Upper lobe of left lung (tissue), 6 donors: ENCODE results near the gene ZSWIM6. TPM values are rescaled to one million over a fixed set of nuclear protein-coding genes. Genes with fewer than 3 reads are reported as not detected.

Experiments used
- ATAC-seq, 2 donors: fragments of 200-7000 bp; cut with Tn5 transposase; one replicate each; pipeline ENCODE4 v1.9.1; 2022; ENCODE audit warnings: mild to moderate bottlenecking in 2 of 2, moderate library complexity in 2 of 2; ENCODE audit not compliant: low FRiP score in 2 of 2
- DNase-seq, 2 donors: peaks; one replicate each; pipeline ENCODE4 v3.0.0-alpha.2; 2019 to 2020
- H3K27ac ChIP-seq, 4 donors: fragments of 200-600 bp; sonication (generic); one replicate each; pipeline ENCODE4 v1.5.1; 2016 to 2019
- H3K27me3 ChIP-seq, 4 donors: fragments of 200-600 bp; sonication (generic); one replicate each; pipeline ENCODE4 v1.5.1; 2017 to 2019
- H3K36me3 ChIP-seq, 4 donors: fragments of 200-600 bp; sonication (generic); one replicate each; pipeline ENCODE4 v1.5.1; 2016 to 2019
- H3K4me1 ChIP-seq, 4 donors: fragments of 200-600 bp; sonication (generic); one replicate each; pipeline ENCODE4 v1.5.1; 2018 to 2019
- H3K4me3 ChIP-seq, 4 donors: fragments of 200-600 bp; sonication (generic); one replicate each; pipeline ENCODE4 v1.5.1; 2017 to 2019; ENCODE audit warnings: mild to moderate bottlenecking in 2 of 4, moderate library complexity in 1 of 4
- H3K9me3 ChIP-seq, 4 donors: fragments of 200-600 bp; sonication (generic); one replicate each; pipeline ENCODE4 v1.5.1; 2018 to 2019
- EP300 ChIP-seq, 4 donors: sonication (generic); formaldehyde crosslinking; IDR thresholded peaks; one replicate each; pipeline ENCODE4 v1.5.1; 2017; ENCODE audit warnings: antibody characterized with exemption in 4 of 4, control low read depth in 2 of 4
- POLR2A ChIP-seq, 4 donors: fragments of 450-650 bp; IDR thresholded peaks; one replicate each; pipeline ENCODE4 v1.5.1; 2016 to 2017; ENCODE audit warnings: antibody characterized with exemption in 4 of 4, mild to moderate bottlenecking in 2 of 4
- POLR2AphosphoS5 ChIP-seq, 2 donors: sonication (generic); formaldehyde crosslinking; IDR thresholded peaks; one replicate each; pipeline ENCODE4 v1.5.1; 2017; ENCODE audit warnings: antibody characterized with exemption in 2 of 2
- WGBS, 2 donors: methylation state at CpG; one replicate each; pipeline ENCODE4 v1.1.5; 2017 to 2018; 5-methylcytosine and 5-hydroxymethylcytosine counted together
- total RNA-seq, 6 donors: library from RNA; depleted of rRNA in 4 of 6; stranded (reverse); fragments of >200 nt in 4 of 6; gene quantifications; one replicate each; pipeline versions ENCODE4 v1.1.0 to v1.2.1, GENCODE V29; 2016 to 2021
- TF ChIP-seq, protein P1 (sequence below), 6 experiments: fragments of 450-650 bp in 4 of 6; fragments of 200-600 bp in 2 of 6; sonication (generic) in 2 of 6; IDR thresholded peaks; one replicate each; pipeline ENCODE4 v1.5.1; 2016 to 2019; ENCODE audit warnings: antibody characterized with exemption in 6 of 6
- donor health status: DM: no; HTN: no; CAD: no; lungs with moderate emphysema.
- donor health status: DM: no; HTN: yes; CAD: no; lungs with severe emphysema.

Gene ZSWIM6
- total RNA-seq, 6 donors from 2014 or later: 10.5 to 22.3 (median 15.7) TPM

DNA sequence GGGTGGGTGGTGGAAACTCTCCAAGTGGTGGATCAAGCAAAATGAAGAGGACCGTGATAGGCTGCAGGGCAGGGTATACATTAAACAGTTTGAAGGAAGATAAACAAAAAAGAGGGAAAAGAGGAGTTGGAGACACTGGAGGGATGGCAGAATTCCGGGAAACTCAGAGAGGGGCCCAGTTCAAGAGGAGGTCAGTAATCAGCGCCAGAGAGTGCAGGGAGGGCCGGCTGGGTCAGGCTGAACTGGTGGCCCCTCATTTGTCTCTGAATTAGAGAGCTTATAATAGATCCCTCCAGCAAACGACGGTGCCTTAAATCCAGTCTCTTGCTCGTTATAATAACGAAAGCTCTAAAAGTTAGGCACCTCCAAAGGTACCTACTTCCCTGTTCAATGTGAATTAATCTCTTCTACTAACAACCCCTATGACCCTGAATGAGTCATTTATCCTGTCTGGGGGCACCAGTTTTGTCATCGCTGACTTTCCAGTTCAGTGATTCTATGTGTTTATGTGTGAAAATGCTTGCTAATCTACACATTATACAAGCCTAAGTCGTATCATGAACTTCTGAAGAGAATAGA is 2.4 kb upstream of the ZSWIM6 start:
- no peak for ATAC-seq
- H3K9me3 ChIP-seq: no peaks in the 10 kb centered on the region
- H3K4me3 ChIP-seq: peak overlapping the region in 2 of 4 donors; percentile 77 to 84
- peaks cover 20 to 32% (median 29%) of the 10 kb centered on the region in 4 donors for H3K4me1 ChIP-seq
- no peaks in the 10 kb centered on the region for H3K27me3 ChIP-seq
- no peaks in the 10 kb centered on the region for H3K36me3 ChIP-seq
- WGBS, 2 donors: 55 to 71% methylated on average over 10 of the region's 10 CpGs
- no peak for DNase-seq
- peak overlapping the region; percentile 93 to 97 (median 94) for H3K27ac ChIP-seq
- TF ChIP-seq, protein P1, sequence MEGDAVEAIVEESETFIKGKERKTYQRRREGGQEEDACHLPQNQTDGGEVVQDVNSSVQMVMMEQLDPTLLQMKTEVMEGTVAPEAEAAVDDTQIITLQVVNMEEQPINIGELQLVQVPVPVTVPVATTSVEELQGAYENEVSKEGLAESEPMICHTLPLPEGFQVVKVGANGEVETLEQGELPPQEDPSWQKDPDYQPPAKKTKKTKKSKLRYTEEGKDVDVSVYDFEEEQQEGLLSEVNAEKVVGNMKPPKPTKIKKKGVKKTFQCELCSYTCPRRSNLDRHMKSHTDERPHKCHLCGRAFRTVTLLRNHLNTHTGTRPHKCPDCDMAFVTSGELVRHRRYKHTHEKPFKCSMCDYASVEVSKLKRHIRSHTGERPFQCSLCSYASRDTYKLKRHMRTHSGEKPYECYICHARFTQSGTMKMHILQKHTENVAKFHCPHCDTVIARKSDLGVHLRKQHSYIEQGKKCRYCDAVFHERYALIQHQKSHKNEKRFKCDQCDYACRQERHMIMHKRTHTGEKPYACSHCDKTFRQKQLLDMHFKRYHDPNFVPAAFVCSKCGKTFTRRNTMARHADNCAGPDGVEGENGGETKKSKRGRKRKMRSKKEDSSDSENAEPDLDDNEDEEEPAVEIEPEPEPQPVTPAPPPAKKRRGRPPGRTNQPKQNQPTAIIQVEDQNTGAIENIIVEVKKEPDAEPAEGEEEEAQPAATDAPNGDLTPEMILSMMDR (IDR thresholded peaks at IDR 0.05): no peak
- TF ChIP-seq POLR2A (IDR thresholded peaks at IDR 0.05) (no peak), EP300 (IDR thresholded peaks at IDR 0.05) (no peak), POLR2AphosphoS5 (IDR thresholded peaks at IDR 0.05) (no peak)

DNA sequence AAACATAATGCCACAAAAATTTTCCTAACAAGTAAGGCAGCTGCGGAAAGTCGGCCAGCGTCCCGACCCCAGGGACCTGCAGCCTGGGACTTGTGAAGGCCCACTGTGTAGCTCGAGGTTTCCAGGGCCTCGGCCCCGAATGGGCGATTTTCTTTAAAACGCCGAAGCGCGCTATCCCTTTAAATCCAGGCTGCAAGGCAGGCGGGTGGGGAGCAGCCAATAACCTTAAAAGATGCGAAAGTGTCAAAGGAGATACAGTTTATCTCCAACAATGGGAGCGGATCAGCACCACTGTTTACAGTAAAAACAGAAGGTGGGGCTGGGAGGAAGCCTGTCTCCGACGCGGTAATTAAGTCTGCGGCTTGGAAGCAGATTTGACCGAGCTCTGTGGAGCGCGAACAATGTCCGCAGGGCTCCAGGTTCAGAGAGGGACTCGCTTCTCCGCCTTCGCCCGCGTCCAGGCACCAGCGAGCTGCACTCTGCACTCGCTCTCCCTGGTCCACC is 1.7 kb upstream of the ZSWIM6 start:
- peak in 1 of 2 donors; percentile 79 for DNase-seq

GRCh38 chr5:61330845-61331406 is 1.1 kb upstream of the ZSWIM6 start:
- H3K4me1 ChIP-seq: peaks cover 29 to 45% (median 38%) of the 10 kb centered on the region in 4 donors
- H3K27ac ChIP-seq: peak overlapping the region; percentile 93 to 97 (median 94)
- H3K36me3 ChIP-seq: no peaks in the 10 kb centered on the region
- peak; percentile 63 to 74 for ATAC-seq
- WGBS, 2 donors: 1% methylated on average over 30 of the region's 80 CpGs; no CpG with 5 or more reads in 1 of the 2 donors
- no peaks in the 10 kb centered on the region for H3K27me3 ChIP-seq
- no peak for TF ChIP-seq EP300 (IDR thresholded peaks at IDR 0.05)
- TF ChIP-seq POLR2A (IDR thresholded peaks at IDR 0.05): peak in 2 of 4 donors; percentile 53
- no peak for TF ChIP-seq POLR2AphosphoS5 (IDR thresholded peaks at IDR 0.05)
- TF ChIP-seq, protein P1 (IDR thresholded peaks at IDR 0.05): peak; percentile 41 to 94 (median 86)
- peak; percentile 86 to 97 for DNase-seq
- no peaks in the 10 kb centered on the region for H3K9me3 ChIP-seq
- H3K4me3 ChIP-seq: peak overlapping the region; percentile 59 to 84 (median 78)

More for the DNA sequence above, 1.7 kb upstream of the ZSWIM6 start:
- H3K4me3 ChIP-seq: peak overlapping the region; percentile 59 to 84 (median 78)
- H3K4me1 ChIP-seq: peaks cover 27 to 39% (median 35%) of the 10 kb centered on the region in 4 donors
- H3K36me3 ChIP-seq: no peaks in the 10 kb centered on the region
- WGBS, 2 donors: 2% methylated on average over 19 to 30 of the region's 30 CpGs
- no peaks in the 10 kb centered on the region for H3K27me3 ChIP-seq
- TF ChIP-seq POLR2AphosphoS5 (IDR thresholded peaks at IDR 0.05): peak in 1 of 2 donors; percentile 48
- TF ChIP-seq, protein P1 (IDR thresholded peaks at IDR 0.05): no peak
- peak in 1 of 4 donors; percentile 5 for TF ChIP-seq EP300 (IDR thresholded peaks at IDR 0.05)
- TF ChIP-seq POLR2A (IDR thresholded peaks at IDR 0.05): no peak
- ATAC-seq: peak in 1 of 2 donors; percentile 0
- H3K9me3 ChIP-seq: no peaks in the 10 kb centered on the region
- H3K27ac ChIP-seq: peak overlapping the region; percentile 93 to 97 (median 94)

GRCh38 chr5:61332358-61332749 is 296 bp downstream of the ZSWIM6 start:
- WGBS, 2 donors: 0 to 2% methylated on average over 15 to 22 of the region's 69 CpGs
- peaks cover 29 to 53% (median 39%) of the 10 kb centered on the region in 4 donors for H3K4me1 ChIP-seq
- peak overlapping the region; percentile 48 to 84 (median 78) for H3K4me3 ChIP-seq
- H3K9me3 ChIP-seq: no peaks in the 10 kb centered on the region
- DNase-seq (peak in 1 of 2 donors; percentile 33), ATAC-seq (no peak)
- H3K27me3 ChIP-seq: no peaks in the 10 kb centered on the region
- no peaks in the 10 kb centered on the region for H3K36me3 ChIP-seq
- TF ChIP-seq, protein P1 (IDR thresholded peaks at IDR 0.05): no peak
- TF ChIP-seq POLR2AphosphoS5 (IDR thresholded peaks at IDR 0.05) (no peak), POLR2A (IDR thresholded peaks at IDR 0.05) (no peak), EP300 (IDR thresholded peaks at IDR 0.05) (no peak)
- peak overlapping the region; percentile 78 to 97 (median 93) for H3K27ac ChIP-seq
